ENCODE measurements around the gene CPO.

CPO gene

GRCh38 chr2:206970589-206971360 lies 31.5 kb downstream of the CPO start:
- no peaks in the 10 kb centered on the region for H3K27me3 ChIP-seq (replicated peaks; ENCODE audit: control insufficient read depth, insufficient read depth, low read length, poor library complexity, severe bottlenecking)
- H3K27ac ChIP-seq (ENCODE audit: insufficient read depth, low read length, poor library complexity, severe bottlenecking) = no peak overlapping the region
- H3K4me1 ChIP-seq (ENCODE audit: control insufficient read depth, insufficient read depth, low read length, poor library complexity, severe bottlenecking) = no peaks in the 10 kb centered on the region
- DNase-seq = no peak
- H3K36me3 ChIP-seq (ENCODE audit: control insufficient read depth, insufficient read depth, low read length) = no peaks in the 10 kb centered on the region
- no peak overlapping the region for H3K4me3 ChIP-seq (ENCODE audit: insufficient read depth, low read depth, low read length, poor library complexity, severe bottlenecking)
- H3K9me3 ChIP-seq (ENCODE audit: control insufficient read depth, low read length) = no peaks in the 10 kb centered on the region

DNA sequence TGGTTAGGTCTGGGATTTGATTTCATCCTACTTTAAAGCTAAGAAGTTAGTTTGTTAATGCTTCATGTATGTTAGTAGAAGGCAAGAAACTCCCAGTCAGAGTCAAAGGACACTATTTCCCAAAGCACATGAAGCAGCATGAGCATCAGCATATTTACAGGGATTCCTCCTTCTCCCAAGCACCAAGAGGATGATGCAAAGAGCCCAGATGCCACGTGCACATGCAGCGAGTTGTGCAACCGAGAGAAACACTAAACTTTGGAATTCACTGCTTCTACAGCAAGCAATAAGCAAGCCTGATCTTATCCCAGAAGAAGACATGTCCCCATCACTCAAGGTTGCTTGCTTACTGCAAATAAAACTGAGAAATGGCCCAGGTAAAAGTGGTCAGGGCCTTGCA lies 32.5 kb downstream of the CPO start:
- Histone ChIP-seq H3K4me3 (ENCODE audit: insufficient read depth, low read depth, low read length, poor library complexity, severe bottlenecking) (no peak overlapping the region), H3K9me3 (ENCODE audit: control insufficient read depth, low read length) (no peaks in the 10 kb centered on the region), H3K27ac (ENCODE audit: insufficient read depth, low read length, poor library complexity, severe bottlenecking) (no peak overlapping the region), H3K4me1 (ENCODE audit: control insufficient read depth, insufficient read depth, low read length, poor library complexity, severe bottlenecking) (no peaks in the 10 kb centered on the region), H3K27me3 (replicated peaks; ENCODE audit: control insufficient read depth, insufficient read depth, low read length, poor library complexity, severe bottlenecking) (no peaks in the 10 kb centered on the region), H3K36me3 (ENCODE audit: control insufficient read depth, insufficient read depth, low read length) (no peaks in the 10 kb centered on the region)
- DNase-seq = no peak

DNA sequence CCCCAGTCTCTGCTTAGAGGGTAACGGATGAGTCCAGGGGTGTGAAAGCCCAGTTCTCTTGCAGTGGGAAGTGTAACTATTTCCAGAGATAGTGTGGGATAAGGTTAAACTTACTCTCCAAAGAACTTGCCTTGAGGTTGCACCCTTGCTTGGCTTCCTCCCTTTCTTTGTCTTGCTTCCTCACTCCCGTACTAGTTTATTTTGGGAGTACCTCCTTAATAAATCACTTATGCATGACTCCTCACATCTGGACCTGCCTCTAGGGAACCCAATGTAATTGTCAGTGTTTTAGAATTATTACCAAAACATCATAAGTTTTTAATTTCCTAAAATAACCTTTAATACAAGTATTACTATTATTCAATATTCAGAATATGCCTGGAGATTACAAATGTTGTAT lies 35.2 kb downstream of the CPO start:
- Histone ChIP-seq H3K27ac (ENCODE audit: insufficient read depth, low read length, poor library complexity, severe bottlenecking) (no peak overlapping the region), H3K4me3 (ENCODE audit: insufficient read depth, low read depth, low read length, poor library complexity, severe bottlenecking) (no peak overlapping the region), H3K27me3 (replicated peaks; ENCODE audit: control insufficient read depth, insufficient read depth, low read length, poor library complexity, severe bottlenecking) (no peaks in the 10 kb centered on the region), H3K4me1 (ENCODE audit: control insufficient read depth, insufficient read depth, low read length, poor library complexity, severe bottlenecking) (no peaks in the 10 kb centered on the region), H3K9me3 (ENCODE audit: control insufficient read depth, low read length) (no peaks in the 10 kb centered on the region), H3K36me3 (ENCODE audit: control insufficient read depth, insufficient read depth, low read length) (no peaks in the 10 kb centered on the region)
- DNase-seq = no peak

GRCh38 chr2:206978746-206979145 lies 39.4 kb downstream of the CPO start:
- Histone ChIP-seq H3K36me3 (ENCODE audit: control insufficient read depth, insufficient read depth, low read length) (no peaks in the 10 kb centered on the region), H3K9me3 (ENCODE audit: control insufficient read depth, low read length) (no peaks in the 10 kb centered on the region), H3K4me1 (ENCODE audit: control insufficient read depth, insufficient read depth, low read length, poor library complexity, severe bottlenecking) (no peaks in the 10 kb centered on the region), H3K4me3 (ENCODE audit: insufficient read depth, low read depth, low read length, poor library complexity, severe bottlenecking) (no peak overlapping the region), H3K27ac (ENCODE audit: insufficient read depth, low read length, poor library complexity, severe bottlenecking) (no peak overlapping the region), H3K27me3 (replicated peaks; ENCODE audit: control insufficient read depth, insufficient read depth, low read length, poor library complexity, severe bottlenecking) (no peaks in the 10 kb centered on the region)
- no peak for DNase-seq

- Histone ChIP-seq H3K4me3 (ENCODE audit: insufficient read depth, low read depth, low read length, poor library complexity, severe bottlenecking) (no peak overlapping the region), H3K27me3 (replicated peaks; ENCODE audit: control insufficient read depth, insufficient read depth, low read length, poor library complexity, severe bottlenecking) (no peaks in the 10 kb centered on the region), H3K9me3 (ENCODE audit: control insufficient read depth, low read length) (no peaks in the 10 kb centered on the region), H3K27ac (ENCODE audit: insufficient read depth, low read length, poor library complexity, severe bottlenecking) (no peak overlapping the region), H3K4me1 (ENCODE audit: control insufficient read depth, insufficient read depth, low read length, poor library complexity, severe bottlenecking) (no peaks in the 10 kb centered on the region), H3K36me3 (ENCODE audit: control insufficient read depth, insufficient read depth, low read length) (no peaks in the 10 kb centered on the region)
- DNase-seq = no peak
These were observed 40.0 kb downstream of the CPO start for GRCh38 chr2:206979365-206979764.

- Histone ChIP-seq H3K36me3 (ENCODE audit: control insufficient read depth, insufficient read depth, low read length) (no peaks in the 10 kb centered on the region), H3K4me1 (ENCODE audit: control insufficient read depth, insufficient read depth, low read length, poor library complexity, severe bottlenecking) (no peaks in the 10 kb centered on the region)
These were observed 40.6 kb downstream of the CPO start for GRCh38 chr2:206979922-206980321.

GRCh38 chr2:206980413-206980812 lies 41.1 kb downstream of the CPO start:
- H3K4me3 ChIP-seq (ENCODE audit: insufficient read depth, low read depth, low read length, poor library complexity, severe bottlenecking) = no peak overlapping the region
- H3K9me3 ChIP-seq (ENCODE audit: control insufficient read depth, low read length) = no peaks in the 10 kb centered on the region
- no peak for DNase-seq
- H3K27me3 ChIP-seq (replicated peaks; ENCODE audit: control insufficient read depth, insufficient read depth, low read length, poor library complexity, severe bottlenecking) = no peaks in the 10 kb centered on the region
- no peaks in the 10 kb centered on the region for H3K4me1 ChIP-seq (ENCODE audit: control insufficient read depth, insufficient read depth, low read length, poor library complexity, severe bottlenecking)
- H3K36me3 ChIP-seq (ENCODE audit: control insufficient read depth, insufficient read depth, low read length) = no peaks in the 10 kb centered on the region
- H3K27ac ChIP-seq (ENCODE audit: insufficient read depth, low read length, poor library complexity, severe bottlenecking) = no peak overlapping the region

More at GRCh38 chr2:206979922-206980321, 40.6 kb downstream of the CPO start:
- no peak overlapping the region for H3K4me3 ChIP-seq (ENCODE audit: insufficient read depth, low read depth, low read length, poor library complexity, severe bottlenecking)
- no peak for DNase-seq
- no peaks in the 10 kb centered on the region for H3K9me3 ChIP-seq (ENCODE audit: control insufficient read depth, low read length)
- no peaks in the 10 kb centered on the region for H3K27me3 ChIP-seq (replicated peaks; ENCODE audit: control insufficient read depth, insufficient read depth, low read length, poor library complexity, severe bottlenecking)
- no peak overlapping the region for H3K27ac ChIP-seq (ENCODE audit: insufficient read depth, low read length, poor library complexity, severe bottlenecking)

DNA sequence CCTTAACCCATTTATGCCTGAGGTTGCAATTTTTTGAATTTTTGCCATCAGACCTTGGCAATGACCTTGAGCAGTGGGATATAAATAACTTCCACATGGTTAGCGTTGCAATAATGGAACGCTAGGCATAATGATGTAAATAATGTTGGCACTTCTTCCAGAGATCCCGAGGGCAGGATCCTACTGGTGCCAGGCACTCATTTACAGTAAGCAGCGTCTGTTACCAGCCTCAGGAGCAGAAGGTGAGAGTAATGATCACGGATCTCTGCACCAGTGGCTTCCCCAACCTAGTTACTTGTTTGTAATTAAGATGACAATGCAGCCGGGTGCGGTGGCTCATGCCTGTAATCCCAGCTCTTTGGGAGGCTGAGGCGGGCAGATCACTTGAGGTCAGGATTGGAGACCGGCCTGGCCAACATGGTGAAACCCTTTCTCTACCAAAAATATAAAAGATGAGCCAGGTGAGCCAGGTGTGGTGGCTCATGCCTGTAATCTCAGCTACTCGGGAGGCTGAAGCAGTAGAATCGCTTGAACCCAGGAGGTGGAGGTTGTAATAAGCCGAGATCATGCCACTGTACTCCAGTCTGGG lies 41.9 kb downstream of the CPO start:
- DNase-seq = no peak

DNA sequence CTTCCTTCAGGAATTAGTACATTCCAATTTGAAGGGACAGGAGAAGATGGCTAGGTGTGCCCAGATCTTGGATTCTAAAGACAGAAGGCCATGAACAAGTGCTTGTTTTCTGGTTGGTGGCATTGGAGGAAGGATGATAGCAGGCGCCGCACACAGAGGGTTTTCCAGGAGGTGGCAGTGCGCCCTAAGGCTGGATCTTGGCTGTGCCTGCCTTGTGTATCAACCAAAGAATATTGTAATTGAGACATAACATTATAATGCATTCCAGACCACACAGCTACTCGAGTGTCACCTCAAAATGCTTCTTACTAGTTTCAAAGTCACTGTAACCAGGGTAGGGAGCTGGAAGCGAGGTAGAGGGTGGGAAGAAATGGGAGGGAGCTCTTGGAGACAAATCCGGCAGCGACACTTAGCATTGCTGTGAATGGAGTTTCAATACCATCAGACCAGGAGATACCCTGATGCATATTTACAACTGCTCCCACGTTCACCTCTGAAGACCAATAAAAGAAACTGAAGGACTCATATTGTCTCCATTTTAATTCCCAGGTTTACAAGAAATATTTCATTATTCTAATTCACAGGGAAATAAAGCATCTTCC lies 42.5 kb downstream of the CPO start:
- Histone ChIP-seq H3K4me1 (ENCODE audit: control insufficient read depth, insufficient read depth, low read length, poor library complexity, severe bottlenecking) (no peaks in the 10 kb centered on the region), H3K36me3 (ENCODE audit: control insufficient read depth, insufficient read depth, low read length) (no peaks in the 10 kb centered on the region), H3K4me3 (ENCODE audit: insufficient read depth, low read depth, low read length, poor library complexity, severe bottlenecking) (no peak overlapping the region), H3K9me3 (ENCODE audit: control insufficient read depth, low read length) (no peaks in the 10 kb centered on the region), H3K27ac (ENCODE audit: insufficient read depth, low read length, poor library complexity, severe bottlenecking) (no peak overlapping the region), H3K27me3 (replicated peaks; ENCODE audit: control insufficient read depth, insufficient read depth, low read length, poor library complexity, severe bottlenecking) (no peaks in the 10 kb centered on the region)
- peak; percentile 1 to 17 (median 9) for DNase-seq

More for the DNA sequence above, 41.9 kb downstream of the CPO start:
- Histone ChIP-seq H3K4me3 (ENCODE audit: insufficient read depth, low read depth, low read length, poor library complexity, severe bottlenecking) (no peak overlapping the region), H3K9me3 (ENCODE audit: control insufficient read depth, low read length) (no peaks in the 10 kb centered on the region), H3K27me3 (replicated peaks; ENCODE audit: control insufficient read depth, insufficient read depth, low read length, poor library complexity, severe bottlenecking) (no peaks in the 10 kb centered on the region), H3K27ac (ENCODE audit: insufficient read depth, low read length, poor library complexity, severe bottlenecking) (no peak overlapping the region), H3K4me1 (ENCODE audit: control insufficient read depth, insufficient read depth, low read length, poor library complexity, severe bottlenecking) (no peaks in the 10 kb centered on the region), H3K36me3 (ENCODE audit: control insufficient read depth, insufficient read depth, low read length) (no peaks in the 10 kb centered on the region)

GRCh38 chr2:206982360-206982955 lies 43.1 kb downstream of the CPO start:
- no peaks in the 10 kb centered on the region for H3K36me3 ChIP-seq (ENCODE audit: control insufficient read depth, insufficient read depth, low read length)
- H3K9me3 ChIP-seq (ENCODE audit: control insufficient read depth, low read length) = no peaks in the 10 kb centered on the region
- DNase-seq = no peak
- H3K27ac ChIP-seq (ENCODE audit: insufficient read depth, low read length, poor library complexity, severe bottlenecking) = no peak overlapping the region
- H3K4me3 ChIP-seq (ENCODE audit: insufficient read depth, low read depth, low read length, poor library complexity, severe bottlenecking) = no peak overlapping the region
- H3K4me1 ChIP-seq (ENCODE audit: control insufficient read depth, insufficient read depth, low read length, poor library complexity, severe bottlenecking) = no peaks in the 10 kb centered on the region
- H3K27me3 ChIP-seq (replicated peaks; ENCODE audit: control insufficient read depth, insufficient read depth, low read length, poor library complexity, severe bottlenecking) = no peaks in the 10 kb centered on the region

Data from effector memory CD4-positive, alpha-beta T cell (primary cell).